Thyroid gland (tissue), 4 donors: ENCODE measurements around the gene IL22. TPM values are rescaled to one million over a fixed set of nuclear protein-coding genes. Genes with fewer than 3 reads are reported as not detected.

Experiments used
- DNase-seq, 2 donors: peaks; one replicate each; pipeline ENCODE4 v3.0.0-alpha.2; 2019
- H3K27ac ChIP-seq, 3 donors: fragments of 200-600 bp; sonication (generic); 1 replicate in 2 of 3; 2 replicates in 1 of 3; pipeline ENCODE4 v1.5.1; 2016 to 2019; ENCODE audit warnings: mild to moderate bottlenecking in 1 of 3, moderate library complexity in 1 of 3
- H3K27me3 ChIP-seq: fragments of 200-600 bp; sonication (generic); one replicate; pipeline ENCODE4 v1.5.1; 2019
- H3K36me3 ChIP-seq, 2 donors: fragments of 200-600 bp; sonication (generic); one replicate each; pipeline ENCODE4 v1.5.1; 2016 to 2019
- H3K4me1 ChIP-seq, 2 donors: fragments of 200-600 bp; sonication (generic); one replicate each; pipeline ENCODE4 v1.5.1; 2017 to 2019
- H3K4me3 ChIP-seq, 3 donors: fragments of 200-600 bp; sonication (generic); replicated peaks in 1 of 3; 1 replicate in 2 of 3; 2 replicates in 1 of 3; pipeline ENCODE4 v1.5.1; 2016; ENCODE audit warnings: mild to moderate bottlenecking in 1 of 3
- H3K9me3 ChIP-seq: fragments of 200-600 bp; sonication (generic); one replicate; pipeline ENCODE4 v1.5.1; 2017
- POLR2A ChIP-seq, 2 donors: fragments of 450-650 bp; IDR thresholded peaks; one replicate each; pipeline ENCODE4 v1.6.1; 2017; ENCODE audit warnings: antibody characterized with exemption in 2 of 2, mild to moderate bottlenecking in 2 of 2, moderate library complexity in 1 of 2
- WGBS, 2 donors: methylation state at CpG; one replicate each; pipeline ENCODE4 v1.1.5; 2017; 5-methylcytosine and 5-hydroxymethylcytosine counted together
- intact Hi-C: fragments of 100-400 bp; cut with DNase I; formaldehyde crosslinking; loops from one replicate; pipeline ENCODE4 v1.15.1; 2023
- total RNA-seq, 4 donors: library from RNA; depleted of rRNA; stranded (reverse); fragments of >200 nt; gene quantifications; one replicate each; pipeline ENCODE4 v1.2.3, GENCODE V29; 2016
- TF ChIP-seq, protein P1 (sequence below), 6 experiments: fragments of 200-600 bp in 3 of 6; fragments of 450-650 bp in 3 of 6; sonication (generic) in 3 of 6; IDR thresholded peaks; one replicate each; pipeline ENCODE4 v1.5.1; 2016 to 2019; ENCODE audit warnings: antibody characterized with exemption in 6 of 6, mild to moderate bottlenecking in 2 of 6, inconsistent platforms in 1 of 6, moderate library complexity in 1 of 6

Gene IL22
- total RNA-seq, 4 donors from 2014 or later, result not detected

- H3K4me3 ChIP-seq, result no peak overlapping the region
- H3K4me1 ChIP-seq, result peaks cover 4 to 10% of the 10 kb centered on the region in 2 donors
- H3K9me3 ChIP-seq, result no peaks in the 10 kb centered on the region
- no peak overlapping the region for H3K27ac ChIP-seq
- H3K36me3 ChIP-seq, result no peaks in the 10 kb centered on the region
- WGBS, 2 donors, result 75 to 77% methylated on average over 5 of the region's 5 CpGs
- intact Hi-C loops, result no loop called here
- no peaks in the 10 kb centered on the region for H3K27me3 ChIP-seq
- TF ChIP-seq POLR2A (IDR thresholded peaks at IDR 0.05), result no peak
- TF ChIP-seq, protein P1, sequence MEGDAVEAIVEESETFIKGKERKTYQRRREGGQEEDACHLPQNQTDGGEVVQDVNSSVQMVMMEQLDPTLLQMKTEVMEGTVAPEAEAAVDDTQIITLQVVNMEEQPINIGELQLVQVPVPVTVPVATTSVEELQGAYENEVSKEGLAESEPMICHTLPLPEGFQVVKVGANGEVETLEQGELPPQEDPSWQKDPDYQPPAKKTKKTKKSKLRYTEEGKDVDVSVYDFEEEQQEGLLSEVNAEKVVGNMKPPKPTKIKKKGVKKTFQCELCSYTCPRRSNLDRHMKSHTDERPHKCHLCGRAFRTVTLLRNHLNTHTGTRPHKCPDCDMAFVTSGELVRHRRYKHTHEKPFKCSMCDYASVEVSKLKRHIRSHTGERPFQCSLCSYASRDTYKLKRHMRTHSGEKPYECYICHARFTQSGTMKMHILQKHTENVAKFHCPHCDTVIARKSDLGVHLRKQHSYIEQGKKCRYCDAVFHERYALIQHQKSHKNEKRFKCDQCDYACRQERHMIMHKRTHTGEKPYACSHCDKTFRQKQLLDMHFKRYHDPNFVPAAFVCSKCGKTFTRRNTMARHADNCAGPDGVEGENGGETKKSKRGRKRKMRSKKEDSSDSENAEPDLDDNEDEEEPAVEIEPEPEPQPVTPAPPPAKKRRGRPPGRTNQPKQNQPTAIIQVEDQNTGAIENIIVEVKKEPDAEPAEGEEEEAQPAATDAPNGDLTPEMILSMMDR (IDR thresholded peaks at IDR 0.05), result no peak
- DNase-seq, result no peak
Measured at GRCh38 chr12:68233498-68233897, 19.9 kb downstream of the IL22 start.

- 48 to 62% methylated on average over 3 of the region's 3 CpGs for WGBS, 2 donors
- no peaks in the 10 kb centered on the region for H3K4me1 ChIP-seq
- no peaks in the 10 kb centered on the region for H3K27me3 ChIP-seq
- H3K4me3 ChIP-seq, result no peak overlapping the region
- DNase-seq, result no peak
- no peak overlapping the region for H3K27ac ChIP-seq
- intact Hi-C loops, result no loop called here
- TF ChIP-seq POLR2A (IDR thresholded peaks at IDR 0.05), result no peak
- TF ChIP-seq, protein P1 (IDR thresholded peaks at IDR 0.05), result no peak
- H3K36me3 ChIP-seq, result no peaks in the 10 kb centered on the region
- H3K9me3 ChIP-seq, result no peaks in the 10 kb centered on the region
Measured at GRCh38 chr12:68231691-68232090, 21.7 kb downstream of the IL22 start.

DNA sequence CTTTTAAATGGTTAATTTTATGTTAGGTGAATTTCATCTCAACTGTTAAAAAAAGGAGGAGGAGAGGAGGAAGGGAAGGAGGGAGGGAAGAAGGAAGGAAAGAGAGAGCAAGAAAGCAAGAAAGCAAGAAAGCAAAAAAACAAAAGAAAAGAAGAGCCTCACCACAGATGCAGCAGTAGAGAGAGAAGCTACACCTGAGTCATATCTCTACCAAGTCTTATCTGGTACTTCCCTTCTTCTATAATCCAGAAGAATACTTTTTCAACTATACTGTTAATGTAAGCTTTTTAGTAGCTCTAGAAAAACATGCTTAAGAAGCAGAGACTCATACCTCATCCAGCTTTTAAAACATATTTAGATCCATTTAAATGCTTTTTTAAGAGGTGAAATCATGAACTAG lies 22.2 kb downstream of the IL22 start:
- no peak overlapping the region for H3K4me3 ChIP-seq
- no peaks in the 10 kb centered on the region for H3K27me3 ChIP-seq
- TF ChIP-seq POLR2A (IDR thresholded peaks at IDR 0.05), result no peak
- TF ChIP-seq, protein P1 (IDR thresholded peaks at IDR 0.05), result no peak
- no peaks in the 10 kb centered on the region for H3K9me3 ChIP-seq
- H3K27ac ChIP-seq, result no peak overlapping the region
- H3K36me3 ChIP-seq, result no peaks in the 10 kb centered on the region
- intact Hi-C loops, result no loop called here
- no peaks in the 10 kb centered on the region for H3K4me1 ChIP-seq
- DNase-seq, result no peak

DNA sequence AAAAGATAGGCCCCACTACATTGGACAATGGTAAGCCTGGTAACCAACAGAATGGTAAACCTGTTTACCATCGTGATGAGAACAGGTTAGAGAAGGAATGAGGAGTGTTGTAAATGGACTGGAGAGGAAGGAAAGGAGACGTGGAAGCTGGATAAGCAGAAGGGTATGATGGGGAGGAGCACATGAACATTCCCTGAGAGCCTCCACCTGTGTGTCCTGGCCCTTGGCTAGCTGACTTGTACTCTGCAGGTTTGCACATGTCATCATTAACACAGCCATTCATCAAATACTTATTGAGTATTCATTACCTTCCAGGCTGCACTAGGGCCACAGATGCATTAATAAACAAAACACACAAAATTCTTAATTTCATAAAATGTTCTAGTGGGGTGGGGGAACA lies 23.4 kb downstream of the IL22 start:
- Histone ChIP-seq H3K27ac (no peak overlapping the region), H3K27me3 (no peaks in the 10 kb centered on the region), H3K9me3 (no peaks in the 10 kb centered on the region), H3K4me3 (no peak overlapping the region), H3K4me1 (no peaks in the 10 kb centered on the region), H3K36me3 (no peaks in the 10 kb centered on the region)
- no peak for DNase-seq
- no peak for TF ChIP-seq POLR2A (IDR thresholded peaks at IDR 0.05)
- WGBS, 2 donors, result 85% methylated on average over 2 of the region's 2 CpGs
- intact Hi-C loops, result no loop called here

DNA sequence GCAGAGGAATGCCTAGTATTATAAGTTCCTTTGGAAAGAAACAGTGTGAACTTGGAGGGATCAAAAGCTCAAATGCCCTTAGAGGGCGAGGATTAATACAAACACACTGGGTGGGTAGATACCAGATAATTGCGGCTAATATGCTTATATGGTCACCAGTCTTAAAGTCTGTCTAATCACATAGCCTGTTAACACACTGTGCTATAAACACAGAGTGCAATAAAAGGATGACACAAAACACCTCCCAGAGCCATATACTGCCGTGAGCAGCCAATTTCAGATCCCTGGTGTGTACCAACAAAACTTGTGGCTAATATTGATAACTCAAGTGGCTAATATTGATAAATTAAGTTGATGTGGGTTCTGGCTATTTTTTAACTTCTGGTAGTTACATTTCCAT lies 26.0 kb downstream of the IL22 start:
- H3K27ac ChIP-seq, result no peak overlapping the region
- no peaks in the 10 kb centered on the region for H3K9me3 ChIP-seq
- intact Hi-C loops, result no loop called here
- TF ChIP-seq, protein P1 (IDR thresholded peaks at IDR 0.05), result no peak
- TF ChIP-seq POLR2A (IDR thresholded peaks at IDR 0.05), result no peak
- H3K4me3 ChIP-seq, result no peak overlapping the region
- WGBS, 2 donors, result 83 to 95% methylated on average over 3 of the region's 3 CpGs
- H3K36me3 ChIP-seq, result no peaks in the 10 kb centered on the region
- H3K4me1 ChIP-seq, result no peaks in the 10 kb centered on the region
- no peaks in the 10 kb centered on the region for H3K27me3 ChIP-seq
- DNase-seq, result no peak
